K562 (cell line): Measurements from ENCODE around the gene MANEA. TPM values are rescaled to one million over a fixed set of nuclear protein-coding genes. Genes with fewer than 3 reads are reported as not detected.

Experiments used
- ATF2 ChIP-seq: sonication (generic); formaldehyde crosslinking; IDR thresholded peaks from 2 replicates; pipeline ENCODE4 v1.8.1; 2022; ENCODE audit warnings: missing genetic modification reagents
- BRD4 ChIP-seq: fragments of 200-600 bp; sonication (generic); IDR thresholded peaks from 2 replicates; pipeline ENCODE4 v1.6.1; 2017; ENCODE audit warnings: inconsistent platforms
- CBX8 ChIP-seq: fragments of 200-600 bp; sonication (generic); IDR thresholded peaks from 2 replicates; pipeline ENCODE4 v1.6.1; 2012; ENCODE audit warnings: borderline replicate concordance, mixed run types, low read depth, mild to moderate bottlenecking, moderate library complexity, mixed read lengths, low read length, control low read depth, inconsistent platforms; ENCODE audit not compliant: poor library complexity, severe bottlenecking; ENCODE audit errors: extremely low read depth
- CHAMP1 ChIP-seq: fragments of 450-650 bp; IDR thresholded peaks from 2 replicates; pipeline ENCODE4 v1.6.1; 2016; ENCODE audit warnings: mild to moderate bottlenecking
- CHD4 ChIP-seq: fragments of 200-600 bp; sonication (generic); IDR thresholded peaks from 3 replicates; pipeline ENCODE4 v1.6.1; 2012; ENCODE audit warnings: low read depth, mild to moderate bottlenecking, mixed read lengths, low read length, inconsistent platforms; ENCODE audit not compliant: insufficient read depth, insufficient replicate concordance, poor library complexity, severe bottlenecking
- CTBP1 ChIP-seq: fragments of 450-650 bp; IDR thresholded peaks from 2 replicates; pipeline ENCODE4 v1.6.1; 2016; ENCODE audit warnings: borderline replicate concordance
- KLF13 ChIP-seq: fragments of 450-650 bp; IDR thresholded peaks from 2 replicates; pipeline ENCODE4 v1.6.1; 2016; ENCODE audit warnings: missing genetic modification characterization, low read depth, mild to moderate bottlenecking, missing compliant biosample characterization, moderate library complexity, borderline replicate concordance
- L3MBTL2 ChIP-seq: fragments of 450-650 bp; IDR thresholded peaks from 2 replicates; pipeline ENCODE4 v1.6.1; 2016; ENCODE audit warnings: mild to moderate bottlenecking, moderate library complexity
- MAFF ChIP-seq: IDR thresholded peaks from 2 replicates; pipeline ENCODE4 v1.6.1; 2012; ENCODE audit warnings: low read length, improper control_type of control experiment
- MLLT1 ChIP-seq, 2 experiments: fragments of 450-650 bp; IDR thresholded peaks; 2 replicates each; pipeline ENCODE4 v1.6.1; 2016
- POLR2H ChIP-seq: IDR thresholded peaks from 2 replicates; pipeline ENCODE4 v1.6.1; 2016; ENCODE audit warnings: missing genetic modification characterization, low read depth, mild to moderate bottlenecking, control low read depth, missing compliant biosample characterization, moderate library complexity
- RAD21 ChIP-seq, 2 experiments: fragments of 250-450 bp in 1 of 2; fragments of 450-650 bp in 1 of 2; sonication (Bioruptor Pico) in 1 of 2; formaldehyde crosslinking in 1 of 2; IDR thresholded peaks in 1 of 2; conservative IDR thresholded peaks in 1 of 2; 2 replicates each; pipeline versions ENCODE4 v1.4.0 to v1.8.0; 2020 to 2022; ENCODE audit warnings: mild to moderate bottlenecking in 2 of 2, moderate library complexity in 1 of 2
- SMC3 ChIP-seq: conservative IDR thresholded peaks from 2 replicates; pipeline ENCODE4 v1.6.1; 2011; ENCODE audit warnings: low read depth, low read length, improper control_type of control experiment; ENCODE audit not compliant: insufficient read depth
- TBL1XR1 ChIP-seq, 2 experiments: IDR thresholded peaks; 2 replicates each; pipeline ENCODE4 v1.6.1; 2012; ENCODE audit warnings: improper control_type of control experiment in 2 of 2, low read length in 2 of 2, mild to moderate bottlenecking in 1 of 2
- ZFP91 ChIP-seq: sonication (generic); formaldehyde crosslinking; IDR thresholded peaks from 2 replicates; pipeline ENCODE4 v1.8.0; 2022; ENCODE audit warnings: mild to moderate bottlenecking, missing genetic modification reagents
- ZNF395 ChIP-seq: fragments of 200-800 bp; sonication (Bioruptor generic); IDR thresholded peaks from 2 replicates; pipeline ENCODE4 v1.6.1; 2017; ENCODE audit warnings: missing genetic modification characterization, missing compliant biosample characterization
- polyA plus RNA-seq, 8 experiments: library from polyadenylated mRNA; depleted of rRNA in 4 of 8; stranded (reverse) in 5 of 8; unstranded in 3 of 8; fragments of >200 nt; fragmentation: Nextera tagmentation in 2 of 8; fragmentation: Illumina TruSeq in 1 of 8; extraction: Ambion mirVana in 2 of 8; extraction: Trizol in 1 of 8; gene quantifications; 2 replicates each; pipeline versions ENCODE4 v1.2.1 to v1.2.3, GENCODE V29; 2011 to 2014; ENCODE audit warnings: inconsistent platforms in 1 of 8, missing spikeins in 1 of 8
- total RNA-seq, 7 experiments: library from RNA; depleted of rRNA in 6 of 7; stranded (reverse); fragments of >200 nt in 6 of 7; fragmentation: Illumina TruSeq in 2 of 7; extraction: Trizol in 2 of 7; gene quantifications; 2 replicates each; pipeline versions ENCODE4 v1.2.1 to v1.2.3, GENCODE V29; 2011 to 2021; ENCODE audit warnings: low replicate concordance in 1 of 7

Gene MANEA
- total and polyA plus RNA-seq, 9 of the 15 experiments (the other 6 are each of a cell fraction or from before 2014, with no cell fraction given) = 4.8 to 16.1 (median 11.4) TPM

- TF ChIP-seq CHAMP1 (no peak), L3MBTL2 (peak; percentile 96), MLLT1 (IDR thresholded peaks at IDR 0.05) (peak in 1 of 2 experiments; percentile 28; a peak in 1 of 4 replicates), BRD4 (no peak), CHD4 (no peak), ZFP91 (no peak), POLR2H (tag) (peak; percentile 89; the same call in 1 of the 2 replicates), SMC3 (no peak), MAFF (no peak), TBL1XR1 (IDR thresholded peaks at IDR 0.05; ENCODE audit: low read length in 2 of 2) (no peak), KLF13 (tag) (0 out of 2 replicates have a peak, but pooled peaks have one; percentile 43), ATF2 (CRISPR knock-in tag) (no peak), RAD21 (CRISPR knock-in tag; conservative IDR thresholded peaks at IDR 0.05 in 1 of 2, IDR thresholded peaks at IDR 0.05 in 1 of 2) (0 out of 4 replicates have a peak, but pooled peaks of 1 of the 2 experiments have one; percentile 8), CBX8 (no peak), CTBP1 (0 out of 2 replicates have a peak, but pooled peaks have one; percentile 29), ZNF395 (CRISPR knock-in tag) (no peak)
These were observed at the start of gene MANEA (continued) for GRCh38 chr6:95577304-95578105.
